Measurements from ENCODE around the gene BTRC. TPM values are rescaled to one million over a fixed set of nuclear protein-coding genes. Genes with fewer than 3 reads are reported as not detected.

BTRC gene
- total RNA-seq, 2 donors from 2014 or later: 8.8 to 9.9 TPM

GRCh38 chr10:101513733-101514132 lies 159.8 kb downstream of the BTRC start:
- no peak for ATAC-seq
- intact Hi-C loops (cut with DNase I): no loop called here
- H3K4me3 ChIP-seq: no peak overlapping the region
- no peaks in the 10 kb centered on the region for H3K9me3 ChIP-seq
- no peak for TF ChIP-seq CTCF (IDR thresholded peaks at IDR 0.05)
- TF ChIP-seq POLR2A (IDR thresholded peaks at IDR 0.05): no peak
- no peaks in the 10 kb centered on the region for H3K27me3 ChIP-seq
- no peaks in the 10 kb centered on the region for H3K36me3 ChIP-seq (replicated peaks in 1 of 2; ENCODE audit: insufficient read depth in 1 of 2, low read depth in 2 of 2)
- no peak for DNase-seq
- no peak overlapping the region for H3K27ac ChIP-seq
- 90 to 97% methylated on average over 2 of the region's 2 CpGs for WGBS, 2 donors
- H3K4me1 ChIP-seq: no peaks in the 10 kb centered on the region

GRCh38 chr10:101525848-101526247 lies 171.9 kb downstream of the BTRC start:
- 91 to 97% methylated on average over 6 of the region's 6 CpGs for WGBS, 2 donors
- TF ChIP-seq POLR2A (IDR thresholded peaks at IDR 0.05) (no peak), CTCF (IDR thresholded peaks at IDR 0.05) (no peak)
- no peak overlapping the region for H3K4me3 ChIP-seq
- H3K9me3 ChIP-seq: no peaks in the 10 kb centered on the region
- H3K4me1 ChIP-seq: no peaks in the 10 kb centered on the region
- intact Hi-C loops (cut with DNase I): no loop called here
- H3K36me3 ChIP-seq (replicated peaks in 1 of 2; ENCODE audit: insufficient read depth in 1 of 2, low read depth in 2 of 2): no peaks in the 10 kb centered on the region
- H3K27ac ChIP-seq: no peak overlapping the region
- no peak for DNase-seq
- no peak for ATAC-seq
- H3K27me3 ChIP-seq: no peaks in the 10 kb centered on the region

GRCh38 chr10:101529207-101529606 lies 175.2 kb downstream of the BTRC start:
- intact Hi-C loops (cut with DNase I): no loop called here
- Histone ChIP-seq H3K27ac (no peak overlapping the region), H3K27me3 (no peaks in the 10 kb centered on the region), H3K4me1 (no peaks in the 10 kb centered on the region), H3K9me3 (no peaks in the 10 kb centered on the region), H3K36me3 (replicated peaks in 1 of 2; ENCODE audit: insufficient read depth in 1 of 2, low read depth in 2 of 2) (no peaks in the 10 kb centered on the region), H3K4me3 (no peak overlapping the region)
- DNase-seq (no peak), ATAC-seq (no peak)
- WGBS, 2 donors: 88 to 100% methylated on average over 1 of the region's 1 CpG
- TF ChIP-seq CTCF (IDR thresholded peaks at IDR 0.05) (no peak), POLR2A (IDR thresholded peaks at IDR 0.05) (no peak)

GRCh38 chr10:101529725-101530553 lies 176.0 kb downstream of the BTRC start:
- intact Hi-C loops (cut with DNase I): no loop called here
- DNase-seq (no peak), ATAC-seq (no peak)
- H3K27ac ChIP-seq: no peak overlapping the region
- H3K9me3 ChIP-seq: no peaks in the 10 kb centered on the region
- 82 to 94% methylated on average over 4 of the region's 4 CpGs for WGBS, 2 donors
- no peaks in the 10 kb centered on the region for H3K4me1 ChIP-seq
- H3K4me3 ChIP-seq: no peak overlapping the region
- H3K36me3 ChIP-seq (replicated peaks in 1 of 2; ENCODE audit: insufficient read depth in 1 of 2, low read depth in 2 of 2): no peaks in the 10 kb centered on the region
- TF ChIP-seq POLR2A (IDR thresholded peaks at IDR 0.05): no peak
- TF ChIP-seq CTCF (IDR thresholded peaks at IDR 0.05): no peak
- H3K27me3 ChIP-seq: no peaks in the 10 kb centered on the region

- Histone ChIP-seq H3K4me1 (no peaks in the 10 kb centered on the region), H3K9me3 (no peaks in the 10 kb centered on the region), H3K36me3 (replicated peaks in 1 of 2; ENCODE audit: insufficient read depth in 1 of 2, low read depth in 2 of 2) (no peaks in the 10 kb centered on the region), H3K27me3 (no peaks in the 10 kb centered on the region), H3K4me3 (no peak overlapping the region), H3K27ac (no peak overlapping the region)
- intact Hi-C loops (cut with DNase I): no loop called here
- no peak for TF ChIP-seq CTCF (IDR thresholded peaks at IDR 0.05)
- DNase-seq (no peak), ATAC-seq (no peak)
- 69 to 72% methylated on average over 4 of the region's 4 CpGs for WGBS, 2 donors
Observed at GRCh38 chr10:101535949-101536348, 182.0 kb downstream of the BTRC start.

Data from body of pancreas (tissue), 4 donors.